ENCODE measurements around the gene CAMK1D.

CAMK1D gene

DNA sequence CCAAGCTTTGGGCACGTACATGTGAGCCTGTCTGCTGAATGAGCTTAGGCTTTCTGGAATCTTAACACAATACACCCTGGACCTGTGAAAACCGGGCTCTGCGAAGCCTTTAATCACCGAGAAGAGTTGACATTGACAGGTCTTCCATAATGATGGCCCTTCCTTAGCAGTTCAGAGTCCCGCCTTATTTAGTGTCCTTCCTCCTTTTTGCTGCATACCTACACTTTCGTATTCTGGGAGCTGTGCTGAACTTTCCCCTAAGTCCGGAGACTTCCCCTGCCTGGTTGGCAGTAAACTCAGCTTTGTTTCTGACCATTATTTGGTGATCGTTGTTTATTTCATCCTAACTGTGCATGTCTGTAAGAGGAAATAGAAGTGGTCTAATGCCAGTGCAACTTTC, 212.0 kb downstream of the CAMK1D start:
- no peak for DNase-seq

DNA sequence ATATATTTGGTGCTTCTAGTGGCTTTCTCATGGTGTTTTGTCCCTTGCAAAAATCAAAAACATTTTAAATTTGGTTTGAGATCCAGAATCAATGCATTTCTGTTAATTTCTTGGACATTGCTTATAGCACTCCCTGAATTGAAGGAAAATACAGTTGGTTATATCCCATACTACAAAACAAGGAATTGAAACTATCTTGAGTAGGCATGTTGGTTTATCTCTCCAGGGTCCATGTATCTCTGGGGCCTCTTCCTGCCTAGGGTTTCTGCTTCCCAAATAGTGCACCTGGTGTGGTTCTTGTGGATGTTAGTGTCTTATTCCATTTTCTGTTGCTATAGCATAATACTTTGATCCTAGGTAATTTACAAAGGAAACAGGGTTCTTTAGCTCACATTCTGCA, 212.4 kb downstream of the CAMK1D start:
- no peak for DNase-seq

DNA sequence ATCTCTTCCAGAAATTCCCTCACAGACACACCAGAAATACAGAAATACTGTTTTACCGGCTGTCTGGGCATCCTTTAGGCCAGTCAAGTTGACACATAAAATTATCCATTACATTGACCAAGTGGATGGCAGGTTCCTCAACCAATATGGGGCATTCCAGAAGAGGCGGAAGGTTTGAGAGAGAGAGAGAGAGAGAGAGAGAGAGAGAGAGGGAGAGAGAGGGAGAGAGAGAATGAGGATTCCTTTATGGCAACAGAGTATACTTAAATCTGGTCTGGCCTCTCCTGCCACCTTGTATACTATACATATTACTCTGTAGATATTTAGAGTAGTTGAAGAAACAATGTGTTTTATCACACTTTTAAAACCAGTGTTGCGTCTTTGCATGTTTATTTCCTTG, 214.1 kb downstream of the CAMK1D start:
- DNase-seq: no peak

DNA sequence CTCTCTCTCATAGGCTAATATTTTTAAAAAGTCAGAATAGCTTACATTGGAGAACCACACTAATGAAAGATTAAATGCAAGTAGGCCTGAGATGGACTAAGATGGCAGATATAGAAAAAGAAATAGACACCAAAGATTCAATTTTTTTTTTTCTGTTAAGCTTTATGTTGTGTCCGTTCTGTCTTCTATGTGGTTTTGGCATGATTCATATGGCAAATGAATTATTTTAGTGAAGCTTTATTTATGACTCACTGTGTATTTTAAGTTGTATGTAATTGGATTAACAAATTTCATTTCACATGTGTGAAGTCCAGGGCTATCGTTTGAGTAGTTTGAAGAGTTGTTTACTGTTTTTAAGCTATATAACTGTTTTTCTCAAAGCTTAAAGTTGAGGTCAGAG, 214.8 kb downstream of the CAMK1D start:
- no peak for DNase-seq

DNA sequence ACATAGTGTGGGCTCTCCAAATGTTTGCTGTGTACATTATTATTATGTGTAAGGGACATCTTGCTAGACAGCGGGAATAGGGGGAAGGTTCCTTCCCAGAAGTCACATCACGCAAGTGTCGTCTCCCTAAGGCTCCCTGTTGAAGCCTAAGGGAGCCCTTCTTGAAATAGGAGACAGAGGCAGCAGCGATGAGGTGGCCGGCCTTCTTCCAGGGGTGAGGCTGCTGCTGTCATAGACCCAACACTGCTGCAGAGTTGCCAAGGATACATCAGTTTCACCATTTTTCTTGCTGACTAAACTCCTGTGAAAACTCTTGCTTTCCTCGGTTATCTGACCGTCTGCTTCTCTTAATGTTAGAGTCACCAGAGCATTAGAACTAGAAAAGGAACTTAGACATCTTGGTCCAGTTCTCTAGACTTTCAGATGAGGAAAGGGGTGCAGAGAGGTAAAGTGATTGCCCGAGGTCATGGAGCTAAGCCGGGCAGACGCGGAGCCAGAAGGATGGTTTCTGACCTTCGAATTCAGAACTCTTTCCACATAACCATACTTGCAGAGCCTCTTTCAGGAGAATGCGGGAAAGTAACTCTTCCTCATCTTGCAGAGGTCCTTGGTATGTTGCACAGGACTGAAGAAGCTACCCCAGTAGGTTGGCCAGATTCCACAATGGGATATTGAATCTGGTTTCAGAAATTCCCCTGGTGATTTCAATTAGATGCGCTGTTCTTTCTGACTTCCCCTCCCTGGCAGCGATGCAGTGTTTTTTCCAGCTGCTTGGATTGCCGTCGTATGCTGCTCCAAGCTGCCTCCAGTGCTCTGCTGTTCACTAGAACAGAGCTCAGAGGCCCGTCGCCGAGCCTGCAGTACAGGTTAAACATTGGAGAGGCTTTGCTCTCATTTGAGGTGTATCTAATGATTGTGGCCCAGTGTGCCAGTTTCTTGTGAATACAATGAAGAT, 217.1 kb downstream of the CAMK1D start:
- DNase-seq: no peak

DNA sequence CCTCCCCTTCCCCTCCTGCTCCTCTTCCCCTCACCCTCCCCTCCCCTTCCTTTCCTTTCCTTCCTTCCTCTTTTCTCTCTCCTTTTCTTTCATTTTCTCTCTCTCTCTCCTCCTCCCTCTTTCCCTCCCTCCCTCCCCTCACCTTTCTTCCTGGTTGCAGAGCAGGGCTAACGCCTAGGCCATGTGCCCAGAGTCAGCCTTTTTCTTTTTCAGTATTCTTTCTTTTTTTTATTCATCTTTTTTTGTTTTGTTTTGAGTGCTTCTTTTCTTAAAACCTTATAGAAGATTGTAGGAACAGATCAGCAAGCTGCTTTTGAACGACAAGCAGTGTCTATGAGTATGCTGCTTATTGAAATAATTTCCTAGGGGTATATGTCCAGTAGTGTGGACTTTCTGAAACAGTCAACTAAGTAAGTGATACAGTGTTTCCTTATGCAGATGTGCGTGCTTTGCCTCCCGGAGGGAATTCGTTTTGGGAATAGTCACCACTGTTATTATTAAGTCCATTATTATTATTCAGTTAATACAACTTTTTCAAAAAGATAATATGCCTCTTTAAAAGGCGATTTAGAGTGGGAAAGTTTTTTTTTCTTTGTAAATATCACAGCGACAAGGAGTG, 219.2 kb downstream of the CAMK1D start:
- no peak for DNase-seq

DNA sequence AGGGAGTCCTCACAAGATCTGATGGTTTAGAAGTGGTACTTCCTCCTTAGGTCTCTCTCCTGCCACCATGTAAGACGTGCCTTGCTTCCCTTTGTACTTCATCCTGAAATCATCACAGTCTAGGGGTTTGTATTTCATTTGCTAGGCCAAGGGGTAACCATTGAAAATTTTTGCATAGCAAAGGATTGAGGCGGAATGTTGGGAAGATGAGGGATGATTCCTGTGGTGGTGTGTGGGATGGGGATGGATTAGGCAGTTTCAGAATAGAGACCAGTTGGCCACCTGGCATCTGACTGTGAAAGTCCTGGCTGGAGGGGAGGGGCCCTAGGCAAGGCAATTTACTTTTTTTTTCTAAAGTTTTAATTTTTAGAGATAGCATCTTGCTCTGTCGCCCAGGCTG, 222.9 kb downstream of the CAMK1D start:
- DNase-seq: no peak

DNA sequence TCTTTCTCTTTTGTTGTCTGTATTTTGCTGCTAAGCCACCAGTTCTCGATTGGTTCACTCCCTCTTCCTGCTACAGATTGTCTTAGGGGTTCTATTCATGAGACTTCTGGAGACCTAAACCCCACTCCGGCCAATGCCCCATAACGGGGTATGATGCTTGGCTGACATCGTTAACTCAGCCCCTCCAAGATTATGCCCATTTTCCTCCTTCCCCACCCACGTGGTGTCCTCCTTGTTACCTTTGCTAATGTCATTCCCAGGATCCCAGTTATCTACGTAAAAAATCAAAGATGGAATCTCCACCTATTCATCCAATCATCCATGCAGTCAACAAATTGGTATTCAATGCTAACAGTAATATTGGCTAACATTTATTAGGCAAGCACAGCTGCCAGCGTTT, 228.3 kb downstream of the CAMK1D start:
- no peak for DNase-seq

DNA sequence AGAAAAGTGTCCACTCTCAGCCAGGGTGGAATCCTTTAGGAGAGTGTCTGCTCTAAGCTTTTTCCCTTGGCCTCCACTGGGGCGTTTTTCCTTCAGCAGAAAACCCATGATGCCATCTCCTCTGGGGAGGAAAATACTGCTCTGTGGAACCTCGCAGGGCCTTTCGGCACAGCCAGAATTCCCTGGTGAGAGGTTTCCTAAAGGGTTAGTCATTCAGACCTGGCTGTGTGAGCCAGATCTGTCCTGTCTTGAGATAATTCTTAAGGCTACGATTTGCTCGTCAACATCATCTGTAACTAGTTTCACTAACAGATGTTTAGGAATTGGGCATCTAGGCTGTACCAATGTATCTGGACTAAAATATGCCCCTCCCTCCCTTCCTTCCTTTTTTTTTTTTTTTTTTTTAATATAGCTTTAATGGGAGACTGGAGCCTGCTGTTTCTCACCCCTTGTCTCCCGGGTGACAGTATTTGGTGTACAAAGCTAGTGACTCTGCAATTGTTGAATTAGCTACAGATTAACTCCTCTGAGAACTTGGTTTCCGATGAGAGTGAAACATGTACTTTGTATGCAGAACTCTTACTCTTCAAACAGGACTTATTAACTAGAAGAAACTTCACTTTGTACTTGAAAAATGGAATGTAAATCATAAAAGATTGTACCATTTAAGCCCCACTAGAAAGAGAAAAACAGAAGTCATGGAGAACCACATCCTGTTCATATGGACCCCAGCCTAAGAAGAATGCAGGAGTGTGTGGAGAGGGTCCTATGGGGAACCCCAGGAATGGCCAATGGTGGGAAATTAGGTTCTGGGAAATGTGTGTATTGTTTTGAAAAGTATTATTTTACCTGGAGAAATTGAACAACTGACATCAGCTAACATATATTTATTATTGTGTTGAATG, 230.9 kb downstream of the CAMK1D start:
- peak; percentile 17 for DNase-seq

DNA sequence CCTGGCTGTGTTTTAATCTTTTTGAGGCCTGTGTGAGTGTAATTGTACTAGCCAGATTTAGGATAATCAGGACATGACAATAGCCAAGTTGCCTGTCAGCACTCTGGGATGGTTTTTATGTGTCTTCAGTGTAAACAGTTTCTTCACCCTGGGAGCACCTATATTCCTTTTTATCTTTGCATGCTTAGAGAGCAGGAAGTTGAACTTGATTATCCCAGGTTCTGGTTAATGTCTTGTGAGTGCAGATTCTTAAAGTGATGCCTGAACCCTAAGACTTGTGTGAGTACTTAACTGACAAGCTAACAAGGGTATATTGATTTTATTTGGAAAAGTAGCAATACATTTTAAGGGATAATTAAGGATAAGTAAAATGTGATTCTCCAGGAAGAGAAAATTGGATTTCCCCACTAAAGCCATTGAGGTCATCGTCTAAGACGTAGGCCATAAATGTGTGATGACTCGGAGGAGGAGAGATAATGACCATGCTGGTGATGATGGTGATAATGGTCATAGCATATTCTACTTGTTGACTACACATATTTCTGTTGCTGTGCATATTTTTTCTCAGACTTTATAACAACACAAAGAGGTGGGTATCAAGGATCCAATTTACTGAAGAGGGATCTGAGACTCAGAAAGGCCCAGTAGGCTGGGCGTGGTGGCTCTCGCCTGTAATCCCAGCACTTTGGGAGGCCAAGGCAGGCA, 234.7 kb downstream of the CAMK1D start:
- DNase-seq: no peak

DNA sequence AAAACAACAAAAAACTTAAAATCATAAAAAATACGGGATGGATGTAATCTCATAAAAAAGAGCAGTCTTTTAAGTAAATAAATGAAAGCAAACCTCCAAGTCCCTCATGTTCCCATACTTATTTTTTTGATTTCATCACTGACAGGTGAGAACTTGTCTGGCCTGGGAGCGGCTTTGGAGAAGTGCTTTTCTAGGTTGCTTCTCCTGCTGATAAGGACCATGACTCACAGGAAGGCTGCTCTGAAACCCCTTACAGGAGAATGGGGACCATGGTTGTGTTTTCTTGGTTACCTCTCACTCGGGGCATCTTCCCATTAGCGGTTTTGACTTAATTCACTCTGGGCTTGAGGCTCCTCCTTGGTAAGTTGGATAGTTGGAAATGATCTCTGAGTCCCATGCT, 237.4 kb downstream of the CAMK1D start:
- DNase-seq: no peak

DNA sequence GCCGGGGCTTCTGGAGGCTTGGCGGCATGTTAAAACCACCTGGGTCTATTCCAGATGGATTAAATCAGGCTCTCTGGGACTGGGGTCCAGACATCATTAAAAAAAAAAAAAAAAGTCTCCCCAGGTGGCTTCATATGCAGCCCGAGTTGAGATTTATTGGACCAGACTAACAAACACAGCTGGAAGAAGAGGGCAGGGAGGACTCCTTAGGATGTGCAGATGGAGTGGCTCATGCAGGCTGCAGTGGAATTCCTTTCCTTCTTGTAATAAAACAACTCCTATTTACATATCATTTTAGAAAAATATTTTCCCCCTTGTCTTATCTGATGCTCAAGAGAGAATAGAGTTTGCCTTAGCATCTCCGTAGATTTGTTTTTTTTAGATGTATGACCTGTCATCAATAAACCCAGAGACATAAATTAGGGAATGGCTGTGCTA, 238.1 kb downstream of the CAMK1D start:
- DNase-seq: no peak

DNA sequence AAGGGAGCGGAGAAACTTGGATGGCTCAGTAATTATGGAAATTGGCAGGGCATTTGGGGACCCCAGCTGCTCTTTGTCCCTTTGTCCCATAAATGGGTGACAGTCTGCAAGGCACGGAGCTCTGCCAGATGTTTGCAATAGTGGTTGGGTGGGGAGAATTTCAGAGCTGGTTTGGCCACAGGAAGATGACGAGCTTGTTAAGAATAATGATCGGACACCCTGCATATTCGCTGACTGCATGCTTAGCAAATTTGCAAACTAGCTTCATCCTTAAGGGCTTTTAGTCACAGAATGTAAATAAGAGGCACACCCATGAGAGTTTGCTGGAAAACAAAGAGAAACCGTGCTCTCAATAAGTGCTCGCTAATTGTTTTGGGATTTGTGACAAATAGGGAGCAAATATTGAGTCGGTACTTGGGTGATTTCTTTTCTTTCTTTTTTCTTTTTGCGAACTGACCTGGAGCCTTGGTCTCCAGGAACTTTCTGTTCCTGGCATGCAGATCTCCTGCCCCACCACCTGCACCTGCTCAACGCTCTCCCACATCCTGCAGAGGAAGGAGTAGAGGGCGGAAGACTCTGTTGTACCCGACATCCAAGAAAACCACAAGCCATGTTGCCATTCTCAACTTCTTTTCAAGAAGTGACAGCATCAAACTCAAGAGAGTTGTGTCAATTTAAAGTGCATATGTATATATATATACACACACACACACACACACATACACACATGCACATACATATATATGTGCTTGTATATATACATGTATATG, 238.9 kb downstream of the CAMK1D start:
- no peak for DNase-seq

DNA sequence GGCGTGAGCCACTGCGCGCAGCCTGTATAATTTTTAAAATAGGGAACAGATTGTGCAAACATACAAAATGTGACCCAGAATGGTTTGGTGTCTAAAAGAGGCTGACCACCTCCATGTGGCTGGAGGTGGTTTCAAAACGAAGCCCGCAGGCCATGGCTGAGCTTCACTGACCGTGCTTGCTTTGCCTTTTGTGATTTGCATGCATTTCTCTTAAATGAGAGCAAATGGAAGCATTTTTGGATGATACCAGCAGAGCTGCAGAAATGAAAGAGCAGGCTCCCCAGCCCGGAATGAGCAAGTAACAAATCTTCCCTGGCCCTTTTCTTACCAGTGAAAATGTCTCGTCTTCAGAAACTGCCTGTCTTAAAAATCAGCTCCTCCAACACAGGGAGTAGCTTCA, 239.9 kb downstream of the CAMK1D start:
- no peak for DNase-seq

DNA sequence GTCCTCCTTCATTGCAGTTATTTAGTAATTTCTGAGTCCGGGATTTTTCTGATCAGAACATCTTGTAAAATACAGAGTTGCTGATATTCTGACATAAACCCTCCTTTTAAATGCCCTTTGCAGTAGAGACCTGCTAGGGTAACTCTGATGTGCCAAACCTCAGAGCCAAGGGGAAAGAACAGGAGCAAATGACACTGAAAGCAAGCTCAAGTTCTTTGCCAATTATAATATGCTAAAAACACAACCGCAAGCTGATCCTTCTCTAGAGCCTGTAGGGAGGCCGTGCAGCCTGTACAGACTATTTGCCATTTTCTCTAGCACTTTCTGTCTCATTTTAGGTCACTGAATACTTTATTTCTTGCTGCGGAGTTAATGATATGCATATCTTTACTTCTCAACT, 240.4 kb downstream of the CAMK1D start:
- DNase-seq: no peak

DNA sequence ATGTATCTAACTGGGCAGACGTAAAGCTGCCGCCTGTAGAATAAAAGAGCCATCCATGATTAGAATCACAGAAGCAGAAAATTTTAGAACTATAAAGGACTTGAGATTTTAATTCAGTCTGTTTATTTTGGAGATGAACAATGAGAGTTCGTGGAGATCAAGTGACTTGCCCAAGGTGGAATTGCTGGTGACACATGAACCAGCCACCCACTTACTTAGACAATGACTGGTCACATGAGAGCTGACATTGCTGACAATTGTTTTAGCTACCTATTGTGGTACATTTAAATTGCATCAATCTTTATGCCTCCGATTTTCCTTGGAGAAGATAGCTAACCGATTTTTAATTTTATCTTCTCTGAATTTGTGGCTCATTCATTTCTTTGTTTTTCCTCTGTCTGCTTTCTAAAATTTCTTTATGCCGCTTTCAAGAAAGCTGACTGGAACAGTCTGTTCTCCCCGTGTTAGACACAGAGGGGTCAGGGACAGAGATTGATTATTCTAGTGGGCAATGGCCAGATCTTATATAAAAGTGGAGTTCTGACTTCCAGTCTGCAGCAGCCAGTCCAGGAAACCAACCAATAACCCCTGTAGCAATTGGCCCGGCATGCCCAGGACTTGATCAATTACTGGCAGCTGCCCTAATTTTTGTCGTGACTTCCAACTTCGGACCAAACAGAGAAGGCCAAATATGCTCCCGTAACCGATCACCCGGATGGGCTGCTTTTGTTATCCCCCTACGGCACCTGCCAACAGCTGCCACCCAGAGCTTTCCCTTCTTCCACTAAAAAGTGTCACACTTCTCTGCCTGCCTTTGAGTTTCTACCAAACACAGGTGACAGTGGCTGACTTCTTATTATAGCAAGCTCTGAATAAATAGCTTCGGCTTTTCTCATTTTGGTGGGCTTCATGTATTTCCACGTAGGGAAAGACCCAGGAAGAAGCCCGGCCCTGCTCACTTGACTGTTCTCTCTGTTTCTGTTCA, 241.6 kb downstream of the CAMK1D start:
- no peak for DNase-seq

DNA sequence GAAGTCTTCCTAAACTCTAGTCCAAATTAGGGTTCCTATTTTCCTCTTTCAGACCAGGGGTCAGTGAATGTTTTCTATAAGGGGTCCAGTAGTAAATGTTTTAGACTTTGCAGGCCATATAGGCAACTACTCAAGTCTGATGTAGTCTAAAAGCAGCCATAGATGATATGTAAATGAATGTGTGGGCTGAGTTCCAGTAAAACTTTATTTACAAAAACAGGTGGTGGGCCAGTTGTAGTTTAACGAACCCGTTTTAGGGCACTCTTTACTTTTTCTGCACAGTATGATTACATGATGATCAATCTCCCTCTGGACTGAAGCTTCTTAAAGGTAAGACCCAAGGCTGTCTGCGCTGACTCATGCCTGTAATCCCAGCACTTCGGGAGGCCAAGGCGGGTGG, 243.6 kb downstream of the CAMK1D start:
- no peak for DNase-seq

DNA sequence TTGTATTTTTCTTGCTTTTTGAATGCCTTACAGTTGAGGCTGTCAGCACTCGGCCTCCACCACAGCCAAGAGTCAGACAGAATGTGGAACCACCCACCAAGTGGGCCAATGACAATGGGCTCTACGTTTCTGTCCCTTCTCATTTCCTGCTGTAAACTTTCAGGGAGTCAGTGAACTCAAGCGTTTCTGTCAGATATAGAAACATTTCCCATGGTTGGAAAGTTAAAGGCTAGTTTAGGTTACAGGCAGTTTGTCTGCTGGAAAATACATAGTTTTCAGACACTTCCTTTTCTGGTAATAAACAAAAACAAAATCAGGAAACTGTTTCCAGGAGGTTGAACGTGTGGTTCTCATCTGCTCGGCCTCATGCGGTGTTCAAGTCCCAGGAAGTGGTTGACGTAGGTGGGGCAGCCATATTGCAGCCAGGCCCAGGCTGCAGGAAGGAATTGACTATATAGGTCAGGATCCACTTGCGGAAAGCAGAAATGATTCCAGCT, 245.1 kb downstream of the CAMK1D start:
- DNase-seq: no peak

DNA sequence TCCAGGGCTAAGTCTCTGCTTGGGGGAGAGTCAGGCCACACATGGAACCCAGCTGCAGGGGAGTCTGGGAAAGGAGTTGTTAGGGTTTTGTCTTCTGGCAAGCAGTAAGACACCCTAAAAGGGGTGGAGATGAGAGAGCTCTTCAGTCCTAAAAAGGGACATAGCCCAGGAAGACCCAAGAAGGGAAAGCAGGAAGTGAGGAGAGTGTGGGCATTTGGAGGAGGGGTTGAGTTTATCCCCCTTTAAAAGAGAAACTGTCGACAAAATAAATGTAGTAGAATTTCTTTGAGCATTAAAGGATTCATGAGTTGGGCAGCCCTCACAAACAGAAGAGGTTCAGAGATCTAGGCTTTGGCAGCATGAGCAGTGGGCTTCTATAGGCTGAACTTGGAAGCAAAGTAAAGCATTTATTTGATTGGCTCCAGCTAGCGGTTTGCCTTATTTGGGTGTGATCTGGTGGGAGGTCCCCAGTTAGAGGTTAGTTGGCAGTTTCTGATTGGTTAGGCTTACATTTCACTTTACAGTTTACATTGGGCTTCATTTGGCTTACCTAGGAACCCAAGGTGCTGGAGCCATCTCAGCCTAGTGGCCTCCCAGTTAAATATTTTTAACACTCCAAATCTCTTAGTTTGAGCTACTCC, 246.7 kb downstream of the CAMK1D start:
- no peak for DNase-seq
